ENCODE results near the gene HOXC9.

The HOXC9 gene

GRCh38 chr12:54000116-54001114 lies at the start of gene HOXC9:
TSS of gene HOXC9 (plus strand) at chr12:54000161. CDS start at chr12:54000189, 28 bp downstream.
- TF ChIP-seq CTCF (conservative IDR thresholded peaks at IDR 0.05): no peak
- peak within 1 kb of the TSS; percentile 94 for H3K27ac ChIP-seq

GRCh38 chr12:53950437-53950773 lies 49.6 kb upstream of the HOXC9 start:
- peak; percentile 42 for TF ChIP-seq CTCF (conservative IDR thresholded peaks at IDR 0.05)
- no peak overlapping the region for H3K27ac ChIP-seq

GRCh38 chr12:53950789-53951576 lies 49.0 kb upstream of the HOXC9 start:
- no peak for TF ChIP-seq CTCF (conservative IDR thresholded peaks at IDR 0.05)
- H3K27ac ChIP-seq: no peak overlapping the region

- TF ChIP-seq CTCF (conservative IDR thresholded peaks at IDR 0.05): no peak
- H3K27ac ChIP-seq: no peak overlapping the region
These were observed 48.2 kb upstream of the HOXC9 start for GRCh38 chr12:53951577-53952334.

- TF ChIP-seq CTCF (conservative IDR thresholded peaks at IDR 0.05): no peak
- H3K27ac ChIP-seq: no peak overlapping the region
These were observed 47.6 kb upstream of the HOXC9 start for GRCh38 chr12:53952335-53952694.

GRCh38 chr12:53952871-53953734 lies 46.9 kb upstream of the HOXC9 start:
- no peak for TF ChIP-seq CTCF (conservative IDR thresholded peaks at IDR 0.05)
- no peak overlapping the region for H3K27ac ChIP-seq
